ENCODE measurements around the gene MRTFA.

DNA sequence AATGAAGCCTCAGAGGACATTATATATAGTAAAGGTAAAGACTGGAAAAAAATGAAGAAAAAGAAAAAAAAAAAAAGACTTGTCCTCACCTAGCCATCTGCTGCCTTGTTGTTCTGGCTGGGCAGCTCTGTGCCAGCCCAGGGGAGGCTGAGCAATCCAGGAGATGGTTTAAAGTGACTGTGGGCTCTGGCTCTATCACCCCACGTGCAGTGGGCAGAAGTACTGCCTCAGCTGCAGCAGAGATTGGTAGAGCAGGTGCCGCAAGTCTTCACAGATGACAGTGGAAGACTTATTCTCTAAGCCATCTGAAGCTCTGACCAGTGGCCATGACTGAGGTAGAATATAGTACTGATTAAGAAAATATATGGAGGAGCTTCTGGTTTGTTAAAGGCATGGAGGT is 203.9 kb downstream of the MRTFA start:
- no peak for TF ChIP-seq POLR2A (IDR thresholded peaks at IDR 0.05; ENCODE audit: borderline replicate concordance, extremely low read depth, insufficient read depth, insufficient read length)
- TF ChIP-seq, protein P1, sequence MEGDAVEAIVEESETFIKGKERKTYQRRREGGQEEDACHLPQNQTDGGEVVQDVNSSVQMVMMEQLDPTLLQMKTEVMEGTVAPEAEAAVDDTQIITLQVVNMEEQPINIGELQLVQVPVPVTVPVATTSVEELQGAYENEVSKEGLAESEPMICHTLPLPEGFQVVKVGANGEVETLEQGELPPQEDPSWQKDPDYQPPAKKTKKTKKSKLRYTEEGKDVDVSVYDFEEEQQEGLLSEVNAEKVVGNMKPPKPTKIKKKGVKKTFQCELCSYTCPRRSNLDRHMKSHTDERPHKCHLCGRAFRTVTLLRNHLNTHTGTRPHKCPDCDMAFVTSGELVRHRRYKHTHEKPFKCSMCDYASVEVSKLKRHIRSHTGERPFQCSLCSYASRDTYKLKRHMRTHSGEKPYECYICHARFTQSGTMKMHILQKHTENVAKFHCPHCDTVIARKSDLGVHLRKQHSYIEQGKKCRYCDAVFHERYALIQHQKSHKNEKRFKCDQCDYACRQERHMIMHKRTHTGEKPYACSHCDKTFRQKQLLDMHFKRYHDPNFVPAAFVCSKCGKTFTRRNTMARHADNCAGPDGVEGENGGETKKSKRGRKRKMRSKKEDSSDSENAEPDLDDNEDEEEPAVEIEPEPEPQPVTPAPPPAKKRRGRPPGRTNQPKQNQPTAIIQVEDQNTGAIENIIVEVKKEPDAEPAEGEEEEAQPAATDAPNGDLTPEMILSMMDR (IDR thresholded peaks at IDR 0.05 in 2 of 3, conservative IDR thresholded peaks at IDR 0.05 in 1 of 3; ENCODE audit: borderline replicate concordance in 1 of 3, insufficient read depth in 1 of 3, low read depth in 2 of 3, low read length in 2 of 3), result no peak
- TF ChIP-seq, protein P2, sequence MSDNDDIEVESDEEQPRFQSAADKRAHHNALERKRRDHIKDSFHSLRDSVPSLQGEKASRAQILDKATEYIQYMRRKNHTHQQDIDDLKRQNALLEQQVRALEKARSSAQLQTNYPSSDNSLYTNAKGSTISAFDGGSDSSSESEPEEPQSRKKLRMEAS (IDR thresholded peaks at IDR 0.05), result no peak
- TF ChIP-seq, protein P3, sequence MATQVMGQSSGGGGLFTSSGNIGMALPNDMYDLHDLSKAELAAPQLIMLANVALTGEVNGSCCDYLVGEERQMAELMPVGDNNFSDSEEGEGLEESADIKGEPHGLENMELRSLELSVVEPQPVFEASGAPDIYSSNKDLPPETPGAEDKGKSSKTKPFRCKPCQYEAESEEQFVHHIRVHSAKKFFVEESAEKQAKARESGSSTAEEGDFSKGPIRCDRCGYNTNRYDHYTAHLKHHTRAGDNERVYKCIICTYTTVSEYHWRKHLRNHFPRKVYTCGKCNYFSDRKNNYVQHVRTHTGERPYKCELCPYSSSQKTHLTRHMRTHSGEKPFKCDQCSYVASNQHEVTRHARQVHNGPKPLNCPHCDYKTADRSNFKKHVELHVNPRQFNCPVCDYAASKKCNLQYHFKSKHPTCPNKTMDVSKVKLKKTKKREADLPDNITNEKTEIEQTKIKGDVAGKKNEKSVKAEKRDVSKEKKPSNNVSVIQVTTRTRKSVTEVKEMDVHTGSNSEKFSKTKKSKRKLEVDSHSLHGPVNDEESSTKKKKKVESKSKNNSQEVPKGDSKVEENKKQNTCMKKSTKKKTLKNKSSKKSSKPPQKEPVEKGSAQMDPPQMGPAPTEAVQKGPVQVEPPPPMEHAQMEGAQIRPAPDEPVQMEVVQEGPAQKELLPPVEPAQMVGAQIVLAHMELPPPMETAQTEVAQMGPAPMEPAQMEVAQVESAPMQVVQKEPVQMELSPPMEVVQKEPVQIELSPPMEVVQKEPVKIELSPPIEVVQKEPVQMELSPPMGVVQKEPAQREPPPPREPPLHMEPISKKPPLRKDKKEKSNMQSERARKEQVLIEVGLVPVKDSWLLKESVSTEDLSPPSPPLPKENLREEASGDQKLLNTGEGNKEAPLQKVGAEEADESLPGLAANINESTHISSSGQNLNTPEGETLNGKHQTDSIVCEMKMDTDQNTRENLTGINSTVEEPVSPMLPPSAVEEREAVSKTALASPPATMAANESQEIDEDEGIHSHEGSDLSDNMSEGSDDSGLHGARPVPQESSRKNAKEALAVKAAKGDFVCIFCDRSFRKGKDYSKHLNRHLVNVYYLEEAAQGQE (IDR thresholded peaks at IDR 0.05; ENCODE audit: low read depth), result no peak
- no peak for TF ChIP-seq YY1 (IDR thresholded peaks at IDR 0.05; ENCODE audit: extremely low read depth, insufficient replicate concordance, low read depth, low read length)
- no peak for TF ChIP-seq POLR2AphosphoS5 (IDR thresholded peaks at IDR 0.05; ENCODE audit: low read depth, low read length)
- TF ChIP-seq EZH2 (IDR thresholded peaks at IDR 0.05), result no peak
